ENCODE data around the gene OBP2A.
"Not testable (repeated sequence)": the region's sequence is repeated elsewhere in the genome, so short reads cannot be mapped to it uniquely, and the experiment has no call there.

OBP2A gene

GRCh38 chr9:135531096-135531495, 14.8 kb upstream of the OBP2A start:
- no peak overlapping the region for H3K4me3 ChIP-seq
- H3K9me3 ChIP-seq (ENCODE audit: low read depth, low read length) = no peaks in the 10 kb centered on the region
- no peak for TF ChIP-seq POLR2AphosphoS5 (IDR thresholded peaks at IDR 0.05; ENCODE audit: borderline replicate concordance, low read depth, low read length)
- TF ChIP-seq EZH2 (IDR thresholded peaks at IDR 0.05) = no peak
- no peak for TF ChIP-seq FOXP2 (optimal IDR thresholded peaks at IDR 0.05; ENCODE audit: control extremely low read depth, extremely low read length, insufficient read depth)
- no peak overlapping the region for H3K9ac ChIP-seq (ENCODE audit: insufficient read length)
- no peak for DNase-seq (ENCODE audit: low read depth, low spot score)
- no peaks in the 10 kb centered on the region for H3K36me3 ChIP-seq (ENCODE audit: insufficient read depth, low read length)
- no peak overlapping the region for H3K27ac ChIP-seq

DNA sequence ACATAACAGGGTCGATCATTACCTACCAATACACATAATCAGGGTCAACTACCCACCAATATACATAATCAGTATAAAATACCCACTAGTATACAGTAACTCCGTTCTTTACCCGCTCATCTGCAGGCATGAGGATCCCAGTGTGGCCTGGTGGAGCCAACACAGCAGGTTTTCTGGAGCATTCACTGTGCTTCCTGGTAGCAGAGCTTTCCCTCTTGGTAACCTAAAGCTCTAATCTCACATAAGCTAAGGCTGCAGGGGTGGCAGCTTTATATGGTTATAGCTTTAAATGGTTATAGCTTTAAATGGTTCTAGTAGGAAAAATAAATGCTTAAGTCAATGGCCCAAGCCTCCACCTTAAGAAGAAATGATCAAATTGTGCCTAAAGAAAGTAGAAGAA, 12.8 kb upstream of the OBP2A start:
- no peak overlapping the region for H3K27ac ChIP-seq
- no peak for DNase-seq (ENCODE audit: low read depth, low spot score)
- no peak overlapping the region for H3K4me3 ChIP-seq
- no peaks in the 10 kb centered on the region for H3K36me3 ChIP-seq (ENCODE audit: insufficient read depth, low read length)
- H3K9ac ChIP-seq (ENCODE audit: insufficient read length) = no peak overlapping the region
- no peaks in the 10 kb centered on the region for H3K9me3 ChIP-seq (ENCODE audit: low read depth, low read length)
- TF ChIP-seq FOXP2 (optimal IDR thresholded peaks at IDR 0.05; ENCODE audit: control extremely low read depth, extremely low read length, insufficient read depth) (no peak), EZH2 (IDR thresholded peaks at IDR 0.05) (no peak), POLR2AphosphoS5 (IDR thresholded peaks at IDR 0.05; ENCODE audit: borderline replicate concordance, low read depth, low read length) (no peak)

DNA sequence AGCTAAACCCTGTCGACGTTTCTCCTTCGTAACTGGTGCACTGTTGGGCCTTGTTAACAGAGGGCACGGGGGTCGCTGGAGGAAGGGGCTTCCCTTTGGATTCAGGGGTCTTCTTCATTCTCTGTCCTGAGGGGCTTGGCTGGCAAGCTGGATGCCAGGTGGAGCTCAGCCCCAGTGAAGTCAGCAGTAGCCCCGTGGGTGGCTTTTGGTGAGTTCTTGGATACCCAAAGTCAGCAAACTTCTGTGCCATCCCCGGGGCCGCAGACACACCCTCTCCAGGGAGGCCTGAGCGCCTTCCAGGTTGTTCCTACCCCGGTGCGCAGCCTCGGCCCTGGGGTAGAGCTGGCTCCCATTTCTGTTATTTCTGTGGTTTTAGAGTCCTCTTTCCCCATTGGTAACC, 12.3 kb upstream of the OBP2A start:
- Histone ChIP-seq H3K27ac (no peak overlapping the region), H3K9ac (ENCODE audit: insufficient read length) (no peak overlapping the region), H3K36me3 (ENCODE audit: insufficient read depth, low read length) (no peaks in the 10 kb centered on the region), H3K9me3 (ENCODE audit: low read depth, low read length) (no peaks in the 10 kb centered on the region), H3K4me3 (no peak overlapping the region)
- TF ChIP-seq EZH2 (IDR thresholded peaks at IDR 0.05) = no peak
- no peak for DNase-seq (ENCODE audit: low read depth, low spot score)

DNA sequence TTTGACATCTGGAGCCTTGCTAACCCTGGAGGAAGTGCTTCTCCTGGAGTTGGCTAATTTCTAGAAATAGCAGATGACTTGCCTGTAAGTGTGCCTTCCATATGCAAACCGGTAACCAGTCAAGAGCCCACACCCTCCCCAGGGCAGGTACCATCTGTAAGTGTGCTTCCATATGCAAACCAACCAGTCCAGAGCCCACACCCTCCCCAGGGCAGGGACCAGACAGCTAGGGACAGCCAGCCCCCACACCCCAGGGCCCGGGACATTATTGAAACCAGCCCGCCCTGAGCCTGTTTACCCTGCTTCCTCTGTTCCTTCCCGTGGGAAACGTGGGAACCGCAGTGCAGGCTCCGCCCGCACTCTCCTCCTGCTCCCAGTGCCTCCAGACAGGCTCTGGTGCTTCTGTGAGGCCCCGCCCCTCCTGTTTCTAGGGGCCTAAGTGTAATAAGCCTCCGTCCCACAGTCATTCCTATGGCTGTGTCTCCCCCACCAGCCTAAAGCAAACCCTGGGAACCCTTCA, 11.7 kb upstream of the OBP2A start:
- H3K4me3 ChIP-seq; H3K9me3 ChIP-seq (ENCODE audit: low read depth, low read length); H3K36me3 ChIP-seq (ENCODE audit: insufficient read depth, low read length); H3K27ac ChIP-seq; DNase-seq (ENCODE audit: low read depth, low spot score); H3K9ac ChIP-seq (ENCODE audit: insufficient read length): not testable (repeated sequence)

- H3K36me3 ChIP-seq (ENCODE audit: insufficient read depth, low read length); H3K9ac ChIP-seq (ENCODE audit: insufficient read length); H3K9me3 ChIP-seq (ENCODE audit: low read depth, low read length): not testable (repeated sequence)
These were observed 11.1 kb upstream of the OBP2A start for GRCh38 chr9:135534826-135535225.

GRCh38 chr9:135535631-135536030, 10.3 kb upstream of the OBP2A start:
- not testable (repeated sequence) for H3K9ac ChIP-seq (ENCODE audit: insufficient read length); H3K27ac ChIP-seq; H3K4me3 ChIP-seq; DNase-seq (ENCODE audit: low read depth, low spot score); H3K36me3 ChIP-seq (ENCODE audit: insufficient read depth, low read length); H3K9me3 ChIP-seq (ENCODE audit: low read depth, low read length)

More at GRCh38 chr9:135534826-135535225, 11.1 kb upstream of the OBP2A start:
- DNase-seq (ENCODE audit: low read depth, low spot score); H3K27ac ChIP-seq; H3K4me3 ChIP-seq: not testable (repeated sequence)

DNA sequence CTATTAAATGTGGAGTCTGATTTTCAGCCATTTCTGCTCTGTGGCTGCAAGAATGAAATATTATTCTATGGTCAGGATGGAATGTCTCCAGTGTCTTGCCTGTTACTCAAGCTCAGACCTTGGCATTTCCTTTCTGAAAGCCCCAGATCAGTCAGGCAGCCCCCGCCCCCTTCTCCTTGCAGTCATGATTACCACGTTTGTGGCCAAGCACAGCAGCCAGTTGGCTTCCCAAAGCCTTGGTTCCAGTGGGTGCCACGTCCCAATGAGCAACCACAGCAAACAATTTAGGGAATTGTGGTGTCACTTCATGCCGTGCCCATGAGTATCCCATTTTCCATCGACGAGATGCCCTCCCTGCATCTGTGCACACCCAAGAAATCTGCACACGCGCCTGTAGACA, 9.7 kb upstream of the OBP2A start:
- Histone ChIP-seq H3K9me3 (ENCODE audit: low read depth, low read length) (no peaks in the 10 kb centered on the region), H3K36me3 (ENCODE audit: insufficient read depth, low read length) (no peaks in the 10 kb centered on the region), H3K9ac (ENCODE audit: insufficient read length) (no peak overlapping the region), H3K27ac (no peak overlapping the region), H3K4me3 (no peak overlapping the region)
- no peak for DNase-seq (ENCODE audit: low read depth, low spot score)
- TF ChIP-seq FOXP2 (optimal IDR thresholded peaks at IDR 0.05; ENCODE audit: control extremely low read depth, extremely low read length, insufficient read depth) (no peak), POLR2AphosphoS5 (IDR thresholded peaks at IDR 0.05; ENCODE audit: borderline replicate concordance, low read depth, low read length) (no peak), EZH2 (IDR thresholded peaks at IDR 0.05) (no peak)

GRCh38 chr9:135543262-135543894, 2.5 kb upstream of the OBP2A start:
- H3K36me3 ChIP-seq (ENCODE audit: insufficient read depth, low read length); H3K27ac ChIP-seq; H3K9ac ChIP-seq (ENCODE audit: insufficient read length); DNase-seq (ENCODE audit: low read depth, low spot score); H3K4me3 ChIP-seq; H3K9me3 ChIP-seq (ENCODE audit: low read depth, low read length): not testable (repeated sequence)

- H3K9ac ChIP-seq (ENCODE audit: insufficient read length) = no peak overlapping the region
- H3K36me3 ChIP-seq (ENCODE audit: insufficient read depth, low read length) = no peaks in the 10 kb centered on the region
- no peak overlapping the region for H3K4me3 ChIP-seq
- no peaks in the 10 kb centered on the region for H3K9me3 ChIP-seq (ENCODE audit: low read depth, low read length)
- TF ChIP-seq POLR2AphosphoS5 (IDR thresholded peaks at IDR 0.05; ENCODE audit: borderline replicate concordance, low read depth, low read length) (no peak), FOXP2 (optimal IDR thresholded peaks at IDR 0.05; ENCODE audit: control extremely low read depth, extremely low read length, insufficient read depth) (no peak), EZH2 (IDR thresholded peaks at IDR 0.05) (no peak)
- no peak overlapping the region for H3K27ac ChIP-seq
- no peak for DNase-seq (ENCODE audit: low read depth, low spot score)
These were observed 818 bp upstream of the OBP2A start for GRCh38 chr9:135544981-135545635.

- not testable (repeated sequence) for H3K27ac ChIP-seq; H3K9ac ChIP-seq (ENCODE audit: insufficient read length); H3K9me3 ChIP-seq (ENCODE audit: low read depth, low read length); DNase-seq (ENCODE audit: low read depth, low spot score); H3K36me3 ChIP-seq (ENCODE audit: insufficient read depth, low read length); H3K4me3 ChIP-seq
These were observed 1.1 kb downstream of the OBP2A start for GRCh38 chr9:135546792-135547617.

Measured in SK-N-MC (cell line).